ENCODE results near the gene CALHM3.

Gene CALHM3

DNA sequence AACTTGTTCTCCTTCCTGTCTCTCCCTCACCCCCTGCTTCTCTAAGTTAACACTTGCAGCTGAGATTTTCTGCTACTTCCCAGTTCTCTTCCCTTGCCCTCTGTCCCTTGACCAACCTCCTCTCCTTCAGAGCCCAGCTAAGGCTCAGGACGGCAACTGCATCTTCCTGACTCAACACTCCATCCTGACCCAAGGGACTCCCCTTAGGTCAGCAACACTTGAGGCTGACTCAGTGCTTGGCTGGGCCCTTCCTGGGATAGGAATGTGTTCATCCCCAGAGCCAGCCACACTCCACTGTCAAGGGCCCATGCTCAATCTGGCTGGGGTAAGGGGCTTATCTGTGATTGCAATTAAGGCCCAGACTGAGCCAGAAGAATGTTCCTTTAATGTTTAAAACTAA is 30.3 kb downstream of the CALHM3 start:
- no peak for DNase-seq

DNA sequence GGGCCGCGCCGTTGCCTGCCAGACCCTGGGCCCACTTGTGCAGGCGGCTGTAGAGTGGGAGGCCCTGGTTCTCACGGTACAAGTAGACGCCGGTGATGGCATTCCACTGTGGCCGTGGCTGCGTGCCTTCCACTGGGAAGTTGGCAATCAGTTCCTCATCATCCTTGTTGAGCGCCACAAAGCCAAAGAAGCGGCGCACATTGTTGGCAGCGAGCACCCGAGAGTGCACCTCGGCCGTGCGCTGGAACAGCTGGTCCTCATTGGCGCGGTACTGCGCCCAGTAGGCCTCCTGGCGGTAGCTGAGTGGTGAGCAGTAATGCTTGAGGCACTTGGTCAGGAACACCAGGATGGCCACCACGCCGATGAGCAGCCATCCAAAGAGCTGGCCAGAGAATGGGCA is 31.9 kb downstream of the CALHM3 start:
- no peak for DNase-seq

DNA sequence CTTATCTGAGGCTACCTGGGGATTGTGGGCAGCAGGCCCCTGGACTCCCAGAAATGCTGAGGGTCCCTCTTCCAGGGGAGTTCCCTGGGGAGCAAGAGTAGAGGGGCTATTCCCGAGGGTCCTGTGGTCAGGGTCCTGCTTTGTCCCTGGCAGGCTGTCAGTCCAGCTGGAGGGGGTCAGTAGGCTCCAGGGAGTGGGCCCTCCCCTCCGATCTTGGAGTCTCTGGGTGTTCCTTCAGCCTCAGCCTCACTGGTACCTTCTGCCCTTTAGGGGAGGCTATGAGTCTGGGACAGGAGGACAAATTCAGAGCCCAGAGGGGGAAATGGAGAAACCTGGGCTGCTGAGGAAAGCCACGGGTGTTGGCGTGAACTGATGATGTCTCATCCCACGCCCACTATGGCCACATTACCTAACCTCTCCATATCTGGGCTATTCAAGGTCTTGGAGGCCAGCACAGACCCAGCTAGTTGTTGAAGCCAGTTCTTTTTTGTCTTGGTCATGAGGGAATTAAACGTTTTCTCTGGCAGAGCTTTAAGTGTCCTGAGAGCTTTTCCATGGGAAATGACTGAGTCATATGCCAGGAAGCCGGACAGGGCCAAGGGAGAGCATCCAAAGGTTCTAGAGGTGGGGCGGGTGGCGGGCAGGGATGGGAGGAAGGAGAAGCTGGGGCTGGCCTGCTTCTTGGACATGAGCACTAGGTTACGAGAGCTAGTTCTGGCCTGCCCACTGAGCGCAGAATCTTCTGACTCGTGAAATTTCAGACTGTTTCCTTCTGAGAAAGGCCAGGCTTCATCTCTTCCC is 33.1 kb downstream of the CALHM3 start:
- DNase-seq: no peak

- DNase-seq: no peak
Observed at GRCh38 chr10:103445366-103445765, 33.7 kb downstream of the CALHM3 start.

GRCh38 chr10:103444478-103444877 is 34.6 kb downstream of the CALHM3 start:
- DNase-seq: no peak

DNA sequence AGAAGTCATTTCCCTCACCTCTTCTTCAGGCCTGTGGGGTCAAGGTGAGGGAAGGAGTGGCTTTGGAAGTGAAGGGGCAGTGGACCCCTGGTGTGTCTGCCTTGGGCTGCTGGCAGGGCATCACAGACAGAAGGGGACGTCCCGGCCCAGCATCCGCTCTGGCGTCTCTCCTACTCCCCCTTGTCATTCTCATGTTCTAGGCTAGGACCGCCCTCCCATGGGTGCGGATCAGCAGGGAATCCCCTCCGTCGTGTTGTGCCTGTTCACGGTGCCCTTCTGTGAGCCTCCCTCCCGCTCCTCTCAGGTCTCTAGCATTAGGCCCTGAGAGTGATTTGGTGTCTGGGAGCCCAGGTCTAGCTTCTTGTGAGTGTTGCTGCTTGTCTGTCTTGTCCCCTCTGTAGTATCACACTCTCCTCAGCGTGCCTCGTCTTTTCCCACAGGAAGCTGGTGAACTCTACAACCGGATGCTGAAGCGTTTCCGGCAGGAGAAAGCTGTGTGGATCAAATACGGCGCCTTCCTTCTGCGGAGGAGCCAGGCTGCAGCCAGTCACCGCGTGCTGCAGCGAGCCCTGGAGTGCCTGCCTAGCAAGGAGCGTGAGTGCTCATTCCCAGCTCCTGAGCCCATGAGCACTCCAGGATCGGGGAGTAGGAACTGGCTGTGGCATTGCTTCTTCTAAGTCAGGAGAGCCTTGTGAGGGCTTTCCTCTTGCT is 35.4 kb downstream of the CALHM3 start:
- DNase-seq: no peak

DNA sequence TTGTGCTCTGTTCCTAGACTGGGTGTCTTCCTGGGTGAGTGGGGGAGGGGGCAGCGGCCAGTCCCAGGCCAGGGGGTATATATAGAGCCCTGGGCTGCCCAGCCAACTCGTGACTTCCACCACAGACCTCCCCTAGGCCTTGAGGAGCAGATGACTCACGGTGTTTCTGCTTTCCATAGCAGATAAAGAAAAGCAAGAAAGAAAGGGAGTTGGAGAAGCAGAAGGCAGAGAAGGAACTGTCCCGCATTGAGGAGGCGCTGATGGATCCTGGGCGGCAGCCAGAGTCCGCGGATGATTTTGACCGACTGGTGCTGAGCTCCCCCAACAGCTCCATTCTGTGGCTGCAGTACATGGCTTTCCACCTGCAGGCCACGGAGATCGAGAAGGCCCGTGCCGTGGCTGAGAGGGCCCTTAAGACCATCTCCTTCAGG is 37.0 kb downstream of the CALHM3 start:
- DNase-seq: no peak

DNA sequence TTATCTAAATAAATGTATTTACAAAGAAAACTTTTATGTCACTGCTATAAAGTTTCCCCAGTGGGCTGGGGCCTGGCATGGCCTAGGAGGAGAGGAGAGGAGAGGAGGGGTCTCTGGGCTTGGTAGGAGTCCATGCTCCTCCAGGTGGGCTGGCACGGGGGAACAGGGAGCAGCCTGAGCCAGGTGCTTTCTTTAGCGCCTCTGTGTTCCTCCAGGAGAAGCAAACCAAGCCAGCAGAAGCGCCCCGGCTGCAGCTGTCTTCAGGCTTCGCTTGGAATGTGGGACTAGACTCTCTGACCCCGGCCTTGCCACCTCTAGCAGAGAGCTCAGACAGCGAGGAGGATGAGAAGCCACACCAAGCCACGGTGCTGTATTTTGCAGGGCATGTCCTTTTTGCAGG is 37.4 kb downstream of the CALHM3 start:
- no peak for DNase-seq

DNA sequence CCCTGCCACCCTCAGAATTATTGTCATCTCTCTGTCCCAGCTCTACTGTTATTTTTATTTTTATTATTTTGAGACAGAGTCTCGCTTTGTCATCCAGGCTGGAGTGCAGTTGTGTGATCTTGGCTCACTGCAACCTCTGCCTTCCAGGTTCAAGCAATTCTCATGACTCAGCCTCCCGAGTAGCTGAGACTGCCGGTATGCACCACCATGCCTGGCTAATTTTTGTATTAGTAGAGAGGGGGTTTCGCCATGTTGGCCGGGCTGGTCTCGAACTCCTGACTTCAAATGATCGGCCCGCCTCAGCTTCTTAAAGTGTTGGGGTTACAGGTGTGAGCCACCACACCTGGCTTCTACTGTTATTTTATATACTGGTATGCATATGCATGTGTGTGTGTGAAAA is 37.8 kb downstream of the CALHM3 start:
- no peak for DNase-seq

GRCh38 chr10:103440416-103440815 is 38.6 kb downstream of the CALHM3 start:
- DNase-seq: no peak

DNA sequence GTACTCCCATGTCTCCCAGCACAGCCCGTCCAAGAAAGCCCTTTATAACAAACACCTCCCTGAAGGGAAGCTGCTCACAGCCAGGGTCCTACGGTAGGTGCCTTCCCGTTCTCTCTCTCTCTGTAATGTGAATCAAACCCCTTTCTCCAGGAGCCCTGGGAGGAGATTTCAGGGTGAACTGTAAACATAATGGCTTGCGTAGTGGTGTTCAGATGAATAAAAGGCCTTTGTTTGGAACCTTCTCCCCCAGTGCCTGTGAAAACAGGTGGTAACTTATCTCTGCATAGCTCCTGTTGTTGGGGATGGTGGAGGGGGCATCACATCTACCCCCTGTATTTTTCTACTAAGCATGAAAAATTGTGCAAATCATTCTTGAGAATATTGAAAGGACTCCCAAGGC is 39.3 kb downstream of the CALHM3 start:
- DNase-seq: no peak

DNA sequence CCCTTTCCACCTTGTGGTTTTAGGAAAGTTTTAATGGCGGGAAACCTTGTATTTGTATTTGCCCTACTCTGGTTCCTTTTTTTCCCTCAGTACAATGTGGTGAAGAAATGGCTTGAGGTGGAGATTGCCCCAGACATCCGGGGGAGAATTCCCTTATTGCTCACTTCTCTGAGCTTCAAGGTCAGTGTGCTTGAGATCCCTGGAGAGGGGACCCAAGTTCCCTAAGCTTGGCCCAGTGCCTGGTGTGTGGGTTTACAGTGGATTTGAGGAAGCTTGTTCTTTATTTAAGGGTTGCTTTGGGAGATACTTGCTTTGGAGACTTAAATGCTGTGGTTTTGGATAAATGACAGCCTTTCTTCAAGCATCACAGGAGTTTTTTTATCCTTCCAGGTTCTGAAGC is 45.2 kb downstream of the CALHM3 start:
- no peak for DNase-seq

DNA sequence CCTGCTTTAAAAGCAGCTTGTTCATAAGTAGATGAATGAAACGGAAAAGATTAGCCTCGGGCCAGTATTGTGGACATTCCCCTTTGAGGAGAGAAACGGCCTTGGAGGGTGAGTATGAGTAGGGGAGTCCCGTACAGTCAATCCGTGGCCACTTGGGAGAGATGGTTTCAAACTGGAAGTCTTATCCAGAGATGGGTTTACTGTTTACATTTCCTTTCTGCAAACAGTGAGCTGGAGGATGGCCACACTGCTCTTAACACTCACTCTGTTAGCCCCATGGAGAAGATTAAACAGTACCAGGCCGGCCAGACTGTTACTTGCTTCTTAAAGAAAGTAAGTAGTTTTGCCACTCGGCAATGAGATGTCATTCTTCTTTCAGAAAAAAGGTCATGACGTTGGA is 47.1 kb downstream of the CALHM3 start:
- no peak for DNase-seq

GRCh38 chr10:103429647-103430046 is 49.4 kb downstream of the CALHM3 start:
- no peak for DNase-seq

DNA sequence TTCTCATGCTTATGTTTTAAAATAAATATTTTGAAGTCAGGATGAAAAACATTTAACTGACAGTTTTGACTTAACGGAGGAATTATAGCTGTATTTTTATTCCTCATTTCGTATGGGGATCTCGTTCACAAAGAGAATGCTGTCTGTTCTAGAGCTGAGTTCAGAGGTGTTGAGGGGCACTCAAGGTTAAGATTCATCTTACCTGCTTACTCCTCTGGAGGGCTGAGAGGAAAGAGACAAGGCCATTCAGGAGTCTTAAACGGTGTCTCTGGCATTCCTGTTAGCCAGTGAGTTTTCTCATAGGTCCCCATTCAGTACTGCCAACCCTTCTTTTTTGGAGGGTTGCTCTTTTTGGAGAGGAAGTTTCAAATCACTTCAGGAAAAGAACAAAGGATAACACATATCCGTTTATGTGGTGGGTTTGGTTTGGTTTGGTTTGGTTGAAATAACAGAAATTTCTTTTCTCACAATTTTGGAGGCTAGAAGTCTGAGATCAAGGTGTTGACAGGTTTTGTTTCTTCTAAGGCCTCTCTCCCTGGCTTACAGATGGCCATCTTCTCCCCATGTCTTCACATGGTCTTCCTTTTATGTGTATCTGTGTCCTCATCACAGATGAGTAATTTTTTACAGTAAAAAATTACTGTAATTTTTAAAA is 49.9 kb downstream of the CALHM3 start:
- DNase-seq: no peak

DNA sequence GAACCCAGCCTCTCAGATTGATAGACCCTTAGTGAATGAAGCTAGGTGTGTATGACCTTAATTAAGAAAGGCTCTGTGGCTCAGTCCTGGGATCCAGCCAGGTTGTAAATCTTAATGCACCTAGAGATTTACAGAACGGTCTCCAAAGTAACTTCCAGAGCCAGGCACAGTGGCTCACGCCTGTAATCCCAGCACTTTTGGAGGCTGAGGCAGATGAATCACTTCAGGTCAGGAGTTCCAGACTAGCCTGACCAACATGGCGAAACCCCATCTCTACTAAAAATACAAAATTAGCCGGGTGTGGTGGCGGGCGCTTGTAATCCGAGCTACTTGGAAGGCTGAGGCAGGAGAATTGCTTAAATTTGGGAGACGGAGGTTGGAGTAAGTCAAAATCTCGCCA is 51.2 kb downstream of the CALHM3 start:
- DNase-seq: no peak

- no peak for DNase-seq
Observed at GRCh38 chr10:103423748-103424147, 55.3 kb downstream of the CALHM3 start.

Measured in NCI-H2029 treated with DMSO at 0.1 percent for 48 hours (cell line).